T47D (cell line): ENCODE measurements around the gene ASCL2.

Experiments used
- DNase-seq, 2 experiments: peaks; one replicate each; pipeline versions ENCODE4 v3.0.0 to v3.0.0-alpha.2; 2011 to 2012; ENCODE audit warnings: low read depth in 1 of 2, low spot score in 1 of 2
- JUND ChIP-seq: IDR thresholded peaks from 2 replicates; pipeline ENCODE4 v1.6.1; 2012; ENCODE audit warnings: low read depth
- in situ Hi-C: cut with HindIII; loops from 2 replicates; pipeline ENCODE4 v1.10.0; 2016; ENCODE audit warnings: low sequenced_read_pairs, low pct_unique_long_range_greater_than_20kb

The ASCL2 gene

GRCh38 chr11:2313051-2313951, 42.9 kb upstream of the ASCL2 start:
- in situ Hi-C loops, result no loop called here
- no peak for TF ChIP-seq JUND
- no peak for DNase-seq

GRCh38 chr11:2312232-2313042, 42.0 kb upstream of the ASCL2 start:
- TF ChIP-seq JUND, result no peak
- in situ Hi-C loops, result no loop called here
- DNase-seq, result no peak

GRCh38 chr11:2311353-2312133, 41.2 kb upstream of the ASCL2 start:
- no peak for TF ChIP-seq JUND
- in situ Hi-C loops, result no loop called here
- no peak for DNase-seq

GRCh38 chr11:2310786-2311352, 40.5 kb upstream of the ASCL2 start:
- in situ Hi-C loops, result no loop called here
- TF ChIP-seq JUND, result no peak
- DNase-seq, result no peak

GRCh38 chr11:2310073-2310785, 39.8 kb upstream of the ASCL2 start:
- no peak for TF ChIP-seq JUND
- in situ Hi-C loops, result no loop called here
- DNase-seq, result no peak

GRCh38 chr11:2309251-2310072, 39.1 kb upstream of the ASCL2 start:
- in situ Hi-C loops, result no loop called here
- no peak for TF ChIP-seq JUND
- no peak for DNase-seq

GRCh38 chr11:2308713-2309112, 38.3 kb upstream of the ASCL2 start:
- in situ Hi-C loops, result no loop called here
- DNase-seq, result no peak
- TF ChIP-seq JUND, result no peak

- TF ChIP-seq JUND, result no peak
- no peak for DNase-seq
- in situ Hi-C loops, result no loop called here
Measured at GRCh38 chr11:2307501-2308331, 37.3 kb upstream of the ASCL2 start.

- no peak for DNase-seq
- in situ Hi-C loops, result no loop called here
Measured at GRCh38 chr11:2306877-2307500, 36.6 kb upstream of the ASCL2 start.

GRCh38 chr11:2306452-2306823, 36.0 kb upstream of the ASCL2 start:
- DNase-seq, result no peak
- in situ Hi-C loops, result no loop called here
- TF ChIP-seq JUND, result no peak

More at GRCh38 chr11:2306877-2307500, 36.6 kb upstream of the ASCL2 start:
- no peak for TF ChIP-seq JUND
